Rectal smooth muscle tissue (tissue), 1 donor: Measurements from ENCODE around the gene HEPACAM.

Source experiments
- H3K27ac ChIP-seq: one replicate; pipeline ENCODE4 v1.7.0; 2013; ENCODE audit warnings: low read depth, low read length, inconsistent platforms
- H3K27me3 ChIP-seq: one replicate; pipeline ENCODE4 v1.7.0; 2013; ENCODE audit warnings: low read length; ENCODE audit not compliant: control insufficient read depth, insufficient read depth
- H3K36me3 ChIP-seq: one replicate; pipeline ENCODE4 v1.7.0; 2013; ENCODE audit warnings: low read length; ENCODE audit not compliant: control insufficient read depth, insufficient read depth
- H3K4me1 ChIP-seq: one replicate; pipeline ENCODE4 v1.7.0; 2013; ENCODE audit warnings: low read length; ENCODE audit not compliant: control insufficient read depth, insufficient read depth
- H3K4me3 ChIP-seq: one replicate; pipeline ENCODE4 v1.7.0; 2013; ENCODE audit warnings: low read length
- H3K9ac ChIP-seq: one replicate; pipeline ENCODE4 v1.7.0; 2013; ENCODE audit warnings: low read length

Gene HEPACAM

GRCh38 chr11:124894606-124895430, 41.0 kb downstream of the HEPACAM start:
- Histone ChIP-seq H3K9ac (no peak overlapping the region), H3K4me1 (peaks cover 2% of the 10 kb centered on the region), H3K27ac (no peak overlapping the region), H3K36me3 (no peaks in the 10 kb centered on the region), H3K27me3 (no peaks in the 10 kb centered on the region), H3K4me3 (no peak overlapping the region)

- H3K27me3 ChIP-seq = no peaks in the 10 kb centered on the region
- no peaks in the 10 kb centered on the region for H3K36me3 ChIP-seq
- peaks cover 1% of the 10 kb centered on the region for H3K4me1 ChIP-seq
- no peak overlapping the region for H3K27ac ChIP-seq
- H3K9ac ChIP-seq = no peak overlapping the region
- no peak overlapping the region for H3K4me3 ChIP-seq
Observed at GRCh38 chr11:124893781-124894401, 42.0 kb downstream of the HEPACAM start.

- H3K36me3 ChIP-seq = no peaks in the 10 kb centered on the region
- H3K27me3 ChIP-seq = no peaks in the 10 kb centered on the region
- no peak overlapping the region for H3K4me3 ChIP-seq
- no peak overlapping the region for H3K27ac ChIP-seq
- H3K4me1 ChIP-seq = no peaks in the 10 kb centered on the region
- H3K9ac ChIP-seq = no peak overlapping the region
Observed at GRCh38 chr11:124892750-124893454, 42.9 kb downstream of the HEPACAM start.

- H3K4me1 ChIP-seq = no peaks in the 10 kb centered on the region
Observed at GRCh38 chr11:124892146-124892545, 43.7 kb downstream of the HEPACAM start.

GRCh38 chr11:124891373-124891861, 44.4 kb downstream of the HEPACAM start:
- no peaks in the 10 kb centered on the region for H3K27me3 ChIP-seq

More at GRCh38 chr11:124892146-124892545, 43.7 kb downstream of the HEPACAM start:
- H3K36me3 ChIP-seq = no peaks in the 10 kb centered on the region
- H3K9ac ChIP-seq = no peak overlapping the region
- no peak overlapping the region for H3K4me3 ChIP-seq
- H3K27ac ChIP-seq = no peak overlapping the region
- H3K27me3 ChIP-seq = no peaks in the 10 kb centered on the region

GRCh38 chr11:124890683-124891372, 45.0 kb downstream of the HEPACAM start:
- Histone ChIP-seq H3K4me1 (no peaks in the 10 kb centered on the region), H3K36me3 (no peaks in the 10 kb centered on the region), H3K9ac (no peak overlapping the region), H3K27me3 (no peaks in the 10 kb centered on the region), H3K4me3 (no peak overlapping the region), H3K27ac (no peak overlapping the region)

More at GRCh38 chr11:124891373-124891861, 44.4 kb downstream of the HEPACAM start:
- Histone ChIP-seq H3K36me3 (no peaks in the 10 kb centered on the region), H3K4me3 (no peak overlapping the region), H3K4me1 (no peaks in the 10 kb centered on the region), H3K27ac (no peak overlapping the region), H3K9ac (no peak overlapping the region)

GRCh38 chr11:124890151-124890550, 45.7 kb downstream of the HEPACAM start:
- H3K4me3 ChIP-seq = no peak overlapping the region
- no peaks in the 10 kb centered on the region for H3K27me3 ChIP-seq
- no peak overlapping the region for H3K27ac ChIP-seq
- H3K4me1 ChIP-seq = no peaks in the 10 kb centered on the region
- H3K36me3 ChIP-seq = no peaks in the 10 kb centered on the region
- no peak overlapping the region for H3K9ac ChIP-seq

- no peaks in the 10 kb centered on the region for H3K27me3 ChIP-seq
- no peaks in the 10 kb centered on the region for H3K36me3 ChIP-seq
- H3K27ac ChIP-seq = no peak overlapping the region
Observed at GRCh38 chr11:124889191-124890091, 46.4 kb downstream of the HEPACAM start.

GRCh38 chr11:124887667-124888013, 48.2 kb downstream of the HEPACAM start:
- Histone ChIP-seq H3K27ac (no peak overlapping the region), H3K36me3 (no peaks in the 10 kb centered on the region), H3K27me3 (no peaks in the 10 kb centered on the region), H3K4me3 (no peak overlapping the region), H3K4me1 (no peaks in the 10 kb centered on the region), H3K9ac (no peak overlapping the region)

More at GRCh38 chr11:124889191-124890091, 46.4 kb downstream of the HEPACAM start:
- Histone ChIP-seq H3K4me1 (no peaks in the 10 kb centered on the region), H3K4me3 (no peak overlapping the region), H3K9ac (no peak overlapping the region)

GRCh38 chr11:124886978-124887666, 48.7 kb downstream of the HEPACAM start:
- H3K9ac ChIP-seq = no peak overlapping the region
- H3K4me1 ChIP-seq = no peaks in the 10 kb centered on the region
- H3K36me3 ChIP-seq = no peaks in the 10 kb centered on the region
- no peak overlapping the region for H3K4me3 ChIP-seq
- no peaks in the 10 kb centered on the region for H3K27me3 ChIP-seq
- no peak overlapping the region for H3K27ac ChIP-seq

GRCh38 chr11:124886476-124886875, 49.4 kb downstream of the HEPACAM start:
- no peak overlapping the region for H3K27ac ChIP-seq
- no peaks in the 10 kb centered on the region for H3K27me3 ChIP-seq
- no peak overlapping the region for H3K9ac ChIP-seq
- no peaks in the 10 kb centered on the region for H3K4me1 ChIP-seq
- H3K36me3 ChIP-seq = no peaks in the 10 kb centered on the region
- no peak overlapping the region for H3K4me3 ChIP-seq
